GM18526 (cell line): ENCODE results near the gene CARTPT.

Source experiments
- POLR2A ChIP-seq: IDR thresholded peaks from 3 replicates; pipeline ENCODE4 v1.6.1; 2011; ENCODE audit not compliant: insufficient read length; ENCODE audit errors: extremely low read depth

Gene CARTPT

GRCh38 chr5:71752441-71753190 is 33.5 kb downstream of the CARTPT start:
- TF ChIP-seq POLR2A: no peak

GRCh38 chr5:71757590-71758543 is 38.8 kb downstream of the CARTPT start:
- no peak for TF ChIP-seq POLR2A

- no peak for TF ChIP-seq POLR2A
Measured at GRCh38 chr5:71762826-71763225, 43.8 kb downstream of the CARTPT start.

- no peak for TF ChIP-seq POLR2A
Measured at GRCh38 chr5:71767661-71768060, 48.6 kb downstream of the CARTPT start.

- no peak for TF ChIP-seq POLR2A
Measured at GRCh38 chr5:71769287-71769686, 50.2 kb downstream of the CARTPT start.

GRCh38 chr5:71770381-71770780 is 51.3 kb downstream of the CARTPT start:
- TF ChIP-seq POLR2A: no peak
